IMR-90 (cell line): Measurements from ENCODE around the gene MAP3K15. TPM values are rescaled to one million over a fixed set of nuclear protein-coding genes. Genes with fewer than 3 reads are reported as not detected.

ENCODE experiments used
- ATAC-seq: fragments of 200-7000 bp; cut with Tn5 transposase; 2 replicates; pipeline ENCODE4 v1.9.1; 2020; ENCODE audit warnings: low read depth, mild to moderate bottlenecking, moderate library complexity
- BruUV-seq: library from RNA; stranded (reverse); fragments of 400-500 nt; replicated peaks from 2 replicates; lab custom pipeline; 2021; lab: Mats Ljungman, UMichigan
- CTCF ChIA-PET: fragments of 300-600 bp; formaldehyde crosslinking; extraction: SDS; loops from one replicate; lab custom pipeline; 2021; ENCODE audit warnings: antibody characterized with exemption; lab: Yijun Ruan, JAX
- POLR2A ChIA-PET: fragments of 300-600 bp; sonication (Branson Sonifier 250); formaldehyde crosslinking; loops from one replicate; lab custom pipeline; 2022; ENCODE audit warnings: antibody characterized with exemption; ENCODE audit not compliant: unreplicated experiment; lab: Charles Lee
- DNase-seq: peaks from one replicate; pipeline ENCODE4 v3.0.0; 2013
- H2AFZ ChIP-seq: replicated peaks from 2 replicates; pipeline ENCODE3; 2013; ENCODE audit warnings: low read length, mild to moderate bottlenecking; ENCODE audit not compliant: poor library complexity
- H2AK5ac ChIP-seq: 2 replicates; pipeline ENCODE4 v1.6.1; 2013; ENCODE audit warnings: low read depth, low read length, inconsistent platforms
- H2AK9ac ChIP-seq: replicated peaks from 2 replicates; pipeline ENCODE3; 2013; ENCODE audit warnings: mild to moderate bottlenecking, low read depth, low read length, moderate library complexity; ENCODE audit not compliant: poor library complexity
- H2BK120ac ChIP-seq: 2 replicates; pipeline ENCODE4 v1.6.1; 2013; ENCODE audit warnings: low read depth, low read length, inconsistent platforms
- H2BK15ac ChIP-seq: 3 replicates; pipeline ENCODE4 v1.6.1; 2013; ENCODE audit warnings: low read depth, low read length, inconsistent platforms
- H2BK20ac ChIP-seq: 2 replicates; pipeline ENCODE4 v1.6.1; 2013; ENCODE audit warnings: low read depth, mild to moderate bottlenecking, inconsistent platforms, low read length, moderate library complexity
- H2BK5ac ChIP-seq: 2 replicates; pipeline ENCODE4 v1.6.1; 2013; ENCODE audit warnings: mild to moderate bottlenecking, low read depth, low read length, inconsistent platforms; ENCODE audit not compliant: poor library complexity, severe bottlenecking
- H3K14ac ChIP-seq: replicated peaks from 2 replicates; pipeline ENCODE4 v1.6.1; 2013; ENCODE audit warnings: low read depth, low read length, inconsistent platforms
- H3K18ac ChIP-seq: 2 replicates; pipeline ENCODE4 v1.6.1; 2013; ENCODE audit warnings: low read depth, low read length, control low read depth
- H3K23ac ChIP-seq: 2 replicates; pipeline ENCODE4 v1.6.1; 2013; ENCODE audit warnings: low read depth, low read length, inconsistent platforms
- H3K27ac ChIP-seq: 2 replicates; pipeline ENCODE4 v1.5.1; 2013; ENCODE audit warnings: mild to moderate bottlenecking, control low read depth, low read length; ENCODE audit not compliant: insufficient read depth
- H3K27me3 ChIP-seq: 2 replicates; pipeline ENCODE4 v1.6.1; 2013; ENCODE audit warnings: low read length; ENCODE audit not compliant: control insufficient read depth, insufficient read depth
- H3K36me3 ChIP-seq: 2 replicates; pipeline ENCODE4 v1.6.1; 2013; ENCODE audit warnings: low read length, mixed read lengths; ENCODE audit not compliant: control insufficient read depth, insufficient read depth
- H3K4ac ChIP-seq: 2 replicates; pipeline ENCODE4 v1.6.1; 2013; ENCODE audit warnings: low read depth, low read length, inconsistent platforms
- H3K4me1 ChIP-seq: 2 replicates; pipeline ENCODE4 v1.6.1; 2013; ENCODE audit warnings: low read length, mixed read lengths; ENCODE audit not compliant: control insufficient read depth, insufficient read depth
- H3K4me2 ChIP-seq: 2 replicates; pipeline ENCODE4 v1.6.1; 2013; ENCODE audit warnings: low read depth, mild to moderate bottlenecking, control low read depth, low read length, moderate library complexity
- H3K4me3 ChIP-seq: 2 replicates; pipeline ENCODE4 v1.5.1; 2013; ENCODE audit warnings: low read depth, mild to moderate bottlenecking, control low read depth, low read length, moderate library complexity; ENCODE audit not compliant: insufficient read depth
- H3K56ac ChIP-seq: 2 replicates; pipeline ENCODE4 v1.6.1; 2013; ENCODE audit warnings: low read length, inconsistent platforms; ENCODE audit not compliant: insufficient read depth; ENCODE audit errors: extremely low read depth
- H3K79me1 ChIP-seq, 2 experiments: 2 replicates each; pipeline ENCODE4 v1.6.1; 2013; ENCODE audit warnings: low read length in 2 of 2, inconsistent platforms in 1 of 2, low read depth in 1 of 2
- H3K9ac ChIP-seq: 2 replicates; pipeline ENCODE4 v1.6.1; 2013; ENCODE audit warnings: low read depth, low read length, control low read depth
- H3K9me1 ChIP-seq: 2 replicates; pipeline ENCODE4 v1.6.1; 2013; ENCODE audit warnings: low read length, inconsistent platforms; ENCODE audit not compliant: insufficient read depth
- H3K9me3 ChIP-seq: 2 replicates; pipeline ENCODE4 v1.6.1; 2013; ENCODE audit warnings: low read length; ENCODE audit not compliant: control insufficient read depth, insufficient read depth
- H4K20me1 ChIP-seq: 2 replicates; pipeline ENCODE4 v1.6.1; 2013; ENCODE audit warnings: low read length, inconsistent platforms; ENCODE audit not compliant: insufficient read depth
- H4K5ac ChIP-seq: 2 replicates; pipeline ENCODE4 v1.6.1; 2013; ENCODE audit warnings: mild to moderate bottlenecking, low read depth, low read length, control low read depth
- H4K8ac ChIP-seq, 2 experiments: 2 replicates each; pipeline ENCODE4 v1.6.1; 2013; ENCODE audit warnings: low read depth in 2 of 2, low read length in 2 of 2, control low read depth in 1 of 2, inconsistent platforms in 1 of 2
- H4K91ac ChIP-seq: 2 replicates; pipeline ENCODE4 v1.6.1; 2013; ENCODE audit warnings: low read depth, low read length, inconsistent platforms; ENCODE audit not compliant: insufficient read depth
- BHLHE40 ChIP-seq: fragments of 150-350 bp; IDR thresholded peaks from 2 replicates; pipeline ENCODE4 v1.6.1; 2016; ENCODE audit warnings: mild to moderate bottlenecking, low read depth, low read length
- RAD21 ChIP-seq: IDR thresholded peaks from 2 replicates; pipeline ENCODE4 v1.6.1; 2012; ENCODE audit warnings: low read length, improper control_type of control experiment
- WGBS, 2 experiments: methylation state at CpG; one replicate each; pipeline versions ENCODE4 v1.1.5 to v1.1.7; 2013; ENCODE audit warnings: missing lambda C conversion rate in 2 of 2; ENCODE audit not compliant: insufficient read length in 1 of 2; ENCODE audit errors: extremely low coverage in 2 of 2; 5-methylcytosine and 5-hydroxymethylcytosine counted together
- dilution Hi-C: fragments of 300-500 bp; cut with HindIII; formaldehyde crosslinking; loops from one replicate; pipeline ENCODE4 v1.14.3; 2018; ENCODE audit warnings: low sequenced_read_pairs; ENCODE audit not compliant: unreplicated experiment
- in situ Hi-C: fragments of 300-500 bp; cut with MboI; formaldehyde crosslinking; loops from 3 replicates; pipeline ENCODE4 v1.14.3; 2019; ENCODE audit warnings: low sequenced_read_pairs, inconsistent platforms, mixed read lengths
- intact Hi-C: fragments of 100-400 bp; cut with micrococcal nuclease; formaldehyde crosslinking; loops from 2 replicates; pipeline ENCODE4 v1.10.0; 2022
- polyA plus RNA-seq, 3 experiments: library from polyadenylated mRNA; depleted of rRNA; stranded (reverse); fragments of >200 nt; gene quantifications; 2 replicates each; pipeline ENCODE4 v1.2.3, GENCODE V29; 2012; ENCODE audit warnings: low replicate concordance in 1 of 3
- total RNA-seq: library from RNA; depleted of rRNA; stranded (reverse); fragments of >200 nt; gene quantifications from 2 replicates; pipeline ENCODE4 v1.2.3, GENCODE V29; 2012
- TF ChIP-seq, protein P1 (sequence below): conservative IDR thresholded peaks from 2 replicates; pipeline ENCODE4 v1.5.1; 2012; ENCODE audit warnings: mild to moderate bottlenecking, low read depth, low read length, improper control_type of control experiment

The MAP3K15 gene
- total and polyA plus RNA-seq, 2 of the 4 experiments (the other 2 are of a cell fraction) = under 0.01 to 0.10 TPM

GRCh38 chrX:19535476-19535875 lies 20.2 kb upstream of the MAP3K15 start:
- no peak overlapping the region for H2AK9ac ChIP-seq
- POLR2A ChIA-PET = no interaction called here
- WGBS, 2 experiments = no CpG with 5 or more reads among the region's 2 CpGs
- no peak overlapping the region for H3K27ac ChIP-seq
- H3K9me1 ChIP-seq = no peaks in the 10 kb centered on the region
- no peaks in the 10 kb centered on the region for H3K79me1 ChIP-seq
- no peak overlapping the region for H3K56ac ChIP-seq
- H2BK120ac ChIP-seq = no peak overlapping the region
- H3K4ac ChIP-seq = no peak overlapping the region
- no peaks in the 10 kb centered on the region for H3K9me3 ChIP-seq
- DNase-seq = peak; percentile 24
- H4K5ac ChIP-seq = no peak overlapping the region
- H2BK20ac ChIP-seq = no peak overlapping the region
- in situ Hi-C loops = loop anchor here (25.0 kb wide), 1 partner anchor 1148 kb away; no protein-coding TSS in a partner anchor
- H3K9ac ChIP-seq = no peak overlapping the region
- H3K23ac ChIP-seq = no peak overlapping the region
- H2AK5ac ChIP-seq = no peak overlapping the region
- intact Hi-C loops = loop anchor here (1.0 to 5.0 kb wide), 2 partner anchors 163 to 1143 kb away; no protein-coding TSS in a partner anchor
- ATAC-seq = peak; percentile 68
- H4K91ac ChIP-seq = no peak overlapping the region
- dilution Hi-C loops = no loop called here
- no peak overlapping the region for H3K14ac ChIP-seq
- no peak overlapping the region for H3K4me2 ChIP-seq
- TF ChIP-seq BHLHE40 (no peak), RAD21 (peak; percentile 47; the same call in 1 of the 2 replicates)
- TF ChIP-seq, protein P1, sequence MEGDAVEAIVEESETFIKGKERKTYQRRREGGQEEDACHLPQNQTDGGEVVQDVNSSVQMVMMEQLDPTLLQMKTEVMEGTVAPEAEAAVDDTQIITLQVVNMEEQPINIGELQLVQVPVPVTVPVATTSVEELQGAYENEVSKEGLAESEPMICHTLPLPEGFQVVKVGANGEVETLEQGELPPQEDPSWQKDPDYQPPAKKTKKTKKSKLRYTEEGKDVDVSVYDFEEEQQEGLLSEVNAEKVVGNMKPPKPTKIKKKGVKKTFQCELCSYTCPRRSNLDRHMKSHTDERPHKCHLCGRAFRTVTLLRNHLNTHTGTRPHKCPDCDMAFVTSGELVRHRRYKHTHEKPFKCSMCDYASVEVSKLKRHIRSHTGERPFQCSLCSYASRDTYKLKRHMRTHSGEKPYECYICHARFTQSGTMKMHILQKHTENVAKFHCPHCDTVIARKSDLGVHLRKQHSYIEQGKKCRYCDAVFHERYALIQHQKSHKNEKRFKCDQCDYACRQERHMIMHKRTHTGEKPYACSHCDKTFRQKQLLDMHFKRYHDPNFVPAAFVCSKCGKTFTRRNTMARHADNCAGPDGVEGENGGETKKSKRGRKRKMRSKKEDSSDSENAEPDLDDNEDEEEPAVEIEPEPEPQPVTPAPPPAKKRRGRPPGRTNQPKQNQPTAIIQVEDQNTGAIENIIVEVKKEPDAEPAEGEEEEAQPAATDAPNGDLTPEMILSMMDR = peak; percentile 45
- CTCF ChIA-PET = interaction anchor here (0.6 to 2.0 kb wide), 4 partner anchors 15 to 1110 kb away, joined by 3 to 10 read pairs (median 4); no protein-coding TSS in a partner anchor
- BruUV-seq = no TSS peak
- H3K27me3 ChIP-seq = no peaks in the 10 kb centered on the region
- no peak overlapping the region for H4K8ac ChIP-seq
- H3K4me3 ChIP-seq = no peak overlapping the region
- H2BK15ac ChIP-seq = no peak overlapping the region
- no peak overlapping the region for H2BK5ac ChIP-seq
- H3K4me1 ChIP-seq = no peaks in the 10 kb centered on the region
- H3K18ac ChIP-seq = no peak overlapping the region
- no peak overlapping the region for H2AFZ ChIP-seq
- no peaks in the 10 kb centered on the region for H3K36me3 ChIP-seq
- H4K20me1 ChIP-seq = no peaks in the 10 kb centered on the region
